GM12878 (cell line): ENCODE data around the gene SKOR2. TPM values are rescaled to one million over a fixed set of nuclear protein-coding genes. Genes with fewer than 3 reads are reported as not detected.

Experiments
- ATAC-seq: fragments of 200-7000 bp; cut with Tn5 transposase; 3 replicates; pipeline ENCODE4 v1.9.1; 2020; ENCODE audit warnings: mild to moderate bottlenecking, moderate library complexity
- BruUV-seq: library from RNA; stranded (reverse); fragments of 400-500 nt; replicated peaks from 2 replicates; lab custom pipeline; 2021; lab: Mats Ljungman, UMichigan
- CTCF ChIA-PET: fragments of 300-600 bp; sonication (Branson Sonifier 250); formaldehyde crosslinking; extraction: SDS; loops from one replicate; lab custom pipeline; 2021; ENCODE audit warnings: inconsistent platforms; lab: Yijun Ruan, JAX
- POLR2A ChIA-PET: fragments of 350-600 bp; formaldehyde crosslinking; extraction: SDS; loops from one replicate; lab custom pipeline; 2021; ENCODE audit warnings: inconsistent platforms; lab: Charles Lee
- RAD21 ChIA-PET: fragments of 300-600 bp; sonication (Branson Sonifier 250); formaldehyde crosslinking; loops from one replicate; lab custom pipeline; 2023; ENCODE audit warnings: antibody characterized with exemption; ENCODE audit not compliant: unreplicated experiment; lab: Charles Lee
- SMC1A ChIA-PET: fragments of 300-600 bp; sonication (Branson Sonifier 250); formaldehyde crosslinking; loops from one replicate; lab custom pipeline; 2023; ENCODE audit not compliant: unreplicated experiment, uncharacterized antibody; lab: Charles Lee
- DNase-seq: peaks from one replicate; pipeline ENCODE4 v3.0.0-alpha.2; 2011; ENCODE audit warnings: low read depth, low spot score
- FAIRE-seq: peaks from 3 replicates; lab custom pipeline; 2011; peaks lifted over from hg19 to GRCh38; lab: Jason Lieb, UNC
- H2AFZ ChIP-seq: 2 replicates; pipeline ENCODE4 v1.6.0; 2011; ENCODE audit warnings: low read depth, low read length, control low read depth; ENCODE audit not compliant: control insufficient read depth
- H3K27ac ChIP-seq: 2 replicates; pipeline ENCODE4 v1.5.1; 2011; ENCODE audit warnings: control low read depth; ENCODE audit not compliant: control insufficient read depth, insufficient read depth
- H3K27me3 ChIP-seq, 2 experiments: replicated peaks in 1 of 2; 2 replicates each; pipeline versions ENCODE4 v1.6.0 to v1.6.1; 2011; ENCODE audit warnings: low read length in 1 of 2; ENCODE audit not compliant: control insufficient read depth in 2 of 2, insufficient read depth in 2 of 2
- H3K36me3 ChIP-seq, 2 experiments: 2 replicates each; pipeline ENCODE4 v1.5.1; 2011; ENCODE audit warnings: low read length in 1 of 2; ENCODE audit not compliant: control insufficient read depth in 2 of 2, insufficient read depth in 2 of 2
- H3K4me1 ChIP-seq: 2 replicates; pipeline ENCODE4 v1.6.1; 2011; ENCODE audit warnings: mild to moderate bottlenecking, low read length, moderate library complexity, mixed read lengths; ENCODE audit not compliant: control insufficient read depth, insufficient read depth
- H3K4me2 ChIP-seq: 2 replicates; pipeline ENCODE4 v1.6.0; 2011; ENCODE audit warnings: control low read depth; ENCODE audit not compliant: control insufficient read depth, insufficient read depth
- H3K4me3 ChIP-seq: fragments of 200-600 bp; sonication (generic); 2 replicates; pipeline ENCODE4 v1.5.1; 2016
- H3K79me2 ChIP-seq: 2 replicates; pipeline ENCODE4 v1.6.0; 2011; ENCODE audit warnings: low read length; ENCODE audit not compliant: control insufficient read depth, insufficient read depth
- H3K9ac ChIP-seq: 2 replicates; pipeline ENCODE4 v1.8.0; 2011; ENCODE audit warnings: low read length, control low read depth, mixed read lengths; ENCODE audit not compliant: control insufficient read depth, insufficient read depth
- H3K9me3 ChIP-seq: replicated peaks from 3 replicates; pipeline ENCODE4 v1.5.1; 2011; ENCODE audit warnings: mild to moderate bottlenecking, low read length; ENCODE audit not compliant: control insufficient read depth, insufficient read depth
- H4K20me1 ChIP-seq: 2 replicates; pipeline ENCODE4 v1.6.0; 2011; ENCODE audit not compliant: control insufficient read depth, insufficient read depth
- GABPA ChIP-seq: IDR thresholded peaks from 2 replicates; pipeline ENCODE4 v1.6.1; 2014; ENCODE audit warnings: antibody characterized with exemption, low read depth, mild to moderate bottlenecking, inconsistent platforms
- KLF5 ChIP-seq: fragments of 450-650 bp; IDR thresholded peaks from 2 replicates; pipeline ENCODE4 v1.6.1; 2014; ENCODE audit warnings: mild to moderate bottlenecking; ENCODE audit not compliant: partially characterized antibody
- NR2C2 ChIP-seq: IDR thresholded peaks from 2 replicates; pipeline ENCODE4 v1.6.1; 2011; ENCODE audit warnings: borderline replicate concordance, low read depth; ENCODE audit not compliant: control insufficient read depth, insufficient read length
- NRF1 ChIP-seq: conservative IDR thresholded peaks from 2 replicates; pipeline ENCODE4 v1.6.1; 2011; ENCODE audit warnings: mild to moderate bottlenecking, low read depth, low read length, improper control_type of control experiment
- POLR2AphosphoS2 ChIP-seq: IDR thresholded peaks from 2 replicates; pipeline ENCODE4 v1.6.1; 2011; ENCODE audit warnings: low read depth, mild to moderate bottlenecking, low read length, improper control_type of control experiment, moderate library complexity
- SMARCA5 ChIP-seq: fragments of 450-650 bp; IDR thresholded peaks from 2 replicates; pipeline ENCODE4 v1.6.1; 2017; ENCODE audit warnings: mild to moderate bottlenecking
- SREBF2 ChIP-seq: IDR thresholded peaks from 2 replicates; pipeline ENCODE4 v1.6.1; 2012; ENCODE audit warnings: mild to moderate bottlenecking, low read length
- STAT3 ChIP-seq: IDR thresholded peaks from 2 replicates; pipeline ENCODE4 v1.6.1; 2011; ENCODE audit warnings: low read depth, low read length, improper control_type of control experiment
- TARDBP ChIP-seq: IDR thresholded peaks from 2 replicates; pipeline ENCODE4 v1.6.1; 2016; ENCODE audit warnings: borderline replicate concordance
- TBL1XR1 ChIP-seq: IDR thresholded peaks from 2 replicates; pipeline ENCODE4 v1.6.1; 2012; ENCODE audit warnings: low read depth, low read length, improper control_type of control experiment
- ZZZ3 ChIP-seq: IDR thresholded peaks from 2 replicates; pipeline ENCODE4 v1.6.1; 2011; ENCODE audit warnings: low read depth; ENCODE audit not compliant: control insufficient read depth, insufficient read length
- WGBS: methylation state at CpG from one replicate; pipeline ENCODE4 v1.1.6; 2016; ENCODE audit warnings: low lambda C conversion rate; ENCODE audit not compliant: insufficient replicate concordance, insufficient coverage; ENCODE audit errors: missing lambda C conversion rate; 5-methylcytosine and 5-hydroxymethylcytosine counted together
- in situ Hi-C: fragments of 300-500 bp; cut with MboI; formaldehyde crosslinking; loops from 9 replicates; pipeline ENCODE4 v1.14.3; 2018; ENCODE audit warnings: mixed read lengths
- intact Hi-C: fragments of 100-400 bp; cut with micrococcal nuclease; formaldehyde crosslinking; loops from one replicate; pipeline ENCODE4 v1.14.2; 2022; ENCODE audit not compliant: unreplicated experiment
- polyA plus RNA-seq, 11 experiments: library from polyadenylated mRNA; depleted of rRNA in 4 of 11; unstranded in 6 of 11; stranded (reverse) in 5 of 11; fragments of >200 nt; fragmentation: Nextera tagmentation in 4 of 11; fragmentation: Illumina TruSeq in 1 of 11; extraction: Ambion mirVana in 4 of 11; extraction: Trizol in 1 of 11; gene quantifications; 1 replicate in 1 of 11; 2 replicates in 10 of 11; pipeline versions ENCODE4 v1.2.1 to v1.2.3, GENCODE V29; 2011 to 2016; ENCODE audit warnings: inconsistent platforms in 2 of 11, missing spikeins in 2 of 11, low read depth in 1 of 11
- total RNA-seq, 4 experiments: library from RNA; depleted of rRNA in 3 of 4; stranded (reverse); fragments of >200 nt in 3 of 4; fragmentation: Illumina TruSeq in 1 of 4; extraction: Trizol in 1 of 4; gene quantifications; 2 replicates each; pipeline versions ENCODE4 v1.2.1 to v1.2.3, GENCODE V29; 2013 to 2021
- TF ChIP-seq, protein P1 (sequence below): fragments of 450-650 bp; IDR thresholded peaks from 2 replicates; pipeline ENCODE4 v1.6.1; 2018; ENCODE audit warnings: borderline replicate concordance, mild to moderate bottlenecking; ENCODE audit not compliant: partially characterized antibody
- TF ChIP-seq, protein P2 (sequence below): fragments of 450-650 bp; IDR thresholded peaks from 2 replicates; pipeline ENCODE4 v1.6.1; 2017; ENCODE audit warnings: antibody characterized with exemption, mild to moderate bottlenecking, moderate library complexity
- TF ChIP-seq, protein P3 (sequence below): IDR thresholded peaks from 2 replicates; pipeline ENCODE4 v1.6.1; 2011; ENCODE audit warnings: low read depth, low read length, improper control_type of control experiment, borderline replicate concordance
- TF ChIP-seq, protein P4 (sequence below): fragments of 450-650 bp; conservative IDR thresholded peaks from 2 replicates; pipeline ENCODE4 v1.6.1; 2017; ENCODE audit warnings: mild to moderate bottlenecking, moderate library complexity

SKOR2 gene
- total and polyA plus RNA-seq, 10 of the 15 experiments (the other 5 are each of a cell fraction or from before 2014, with no cell fraction given) = not detected

DNA sequence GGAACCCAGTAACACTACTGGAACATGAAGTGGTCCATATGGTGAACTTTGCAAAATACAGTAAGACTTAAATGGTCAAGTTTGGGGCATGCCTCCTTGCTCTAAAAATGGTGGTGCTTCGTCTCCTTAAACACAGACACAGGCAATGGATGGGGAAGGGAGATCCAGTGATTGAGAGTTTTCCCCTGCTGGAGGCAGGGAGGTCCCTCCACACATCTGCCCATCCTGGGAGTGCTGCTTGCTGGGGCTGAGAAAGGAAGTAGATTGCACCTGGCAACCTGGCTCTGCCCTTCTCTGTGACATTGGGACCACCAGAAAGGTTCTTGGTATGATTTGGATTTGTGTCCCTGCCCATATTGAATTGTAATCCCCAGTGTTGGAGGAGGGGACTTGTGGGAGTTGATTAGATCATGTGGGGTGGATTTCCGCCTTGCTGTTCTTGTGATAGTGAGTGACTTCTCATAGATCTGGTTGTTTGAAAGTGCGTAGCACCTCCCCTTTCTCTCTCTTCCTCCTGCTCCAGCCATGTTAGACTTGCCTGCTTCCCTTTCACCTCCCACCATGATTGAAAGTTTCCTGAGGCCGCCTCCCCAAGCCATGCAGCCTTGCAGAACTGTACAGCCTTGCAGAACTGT lies 35.4 kb upstream of the SKOR2 start (continued):
- TF ChIP-seq, protein P1, sequence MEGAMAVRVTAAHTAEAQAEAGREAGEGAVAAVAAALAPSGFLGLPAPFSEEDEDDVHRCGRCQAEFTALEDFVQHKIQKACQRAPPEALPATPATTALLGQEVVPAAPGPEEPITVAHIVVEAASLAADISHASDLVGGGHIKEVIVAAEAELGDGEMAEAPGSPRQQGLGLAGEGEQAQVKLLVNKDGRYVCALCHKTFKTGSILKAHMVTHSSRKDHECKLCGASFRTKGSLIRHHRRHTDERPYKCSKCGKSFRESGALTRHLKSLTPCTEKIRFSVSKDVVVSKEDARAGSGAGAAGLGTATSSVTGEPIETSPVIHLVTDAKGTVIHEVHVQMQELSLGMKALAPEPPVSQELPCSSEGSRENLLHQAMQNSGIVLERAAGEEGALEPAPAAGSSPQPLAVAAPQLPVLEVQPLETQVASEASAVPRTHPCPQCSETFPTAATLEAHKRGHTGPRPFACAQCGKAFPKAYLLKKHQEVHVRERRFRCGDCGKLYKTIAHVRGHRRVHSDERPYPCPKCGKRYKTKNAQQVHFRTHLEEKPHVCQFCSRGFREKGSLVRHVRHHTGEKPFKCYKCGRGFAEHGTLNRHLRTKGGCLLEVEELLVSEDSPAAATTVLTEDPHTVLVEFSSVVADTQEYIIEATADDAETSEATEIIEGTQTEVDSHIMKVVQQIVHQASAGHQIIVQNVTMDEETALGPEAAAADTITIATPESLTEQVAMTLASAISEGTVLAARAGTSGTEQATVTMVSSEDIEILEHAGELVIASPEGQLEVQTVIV = no peak
- TF ChIP-seq NR2C2 = no peak
- TF ChIP-seq, protein P2, sequence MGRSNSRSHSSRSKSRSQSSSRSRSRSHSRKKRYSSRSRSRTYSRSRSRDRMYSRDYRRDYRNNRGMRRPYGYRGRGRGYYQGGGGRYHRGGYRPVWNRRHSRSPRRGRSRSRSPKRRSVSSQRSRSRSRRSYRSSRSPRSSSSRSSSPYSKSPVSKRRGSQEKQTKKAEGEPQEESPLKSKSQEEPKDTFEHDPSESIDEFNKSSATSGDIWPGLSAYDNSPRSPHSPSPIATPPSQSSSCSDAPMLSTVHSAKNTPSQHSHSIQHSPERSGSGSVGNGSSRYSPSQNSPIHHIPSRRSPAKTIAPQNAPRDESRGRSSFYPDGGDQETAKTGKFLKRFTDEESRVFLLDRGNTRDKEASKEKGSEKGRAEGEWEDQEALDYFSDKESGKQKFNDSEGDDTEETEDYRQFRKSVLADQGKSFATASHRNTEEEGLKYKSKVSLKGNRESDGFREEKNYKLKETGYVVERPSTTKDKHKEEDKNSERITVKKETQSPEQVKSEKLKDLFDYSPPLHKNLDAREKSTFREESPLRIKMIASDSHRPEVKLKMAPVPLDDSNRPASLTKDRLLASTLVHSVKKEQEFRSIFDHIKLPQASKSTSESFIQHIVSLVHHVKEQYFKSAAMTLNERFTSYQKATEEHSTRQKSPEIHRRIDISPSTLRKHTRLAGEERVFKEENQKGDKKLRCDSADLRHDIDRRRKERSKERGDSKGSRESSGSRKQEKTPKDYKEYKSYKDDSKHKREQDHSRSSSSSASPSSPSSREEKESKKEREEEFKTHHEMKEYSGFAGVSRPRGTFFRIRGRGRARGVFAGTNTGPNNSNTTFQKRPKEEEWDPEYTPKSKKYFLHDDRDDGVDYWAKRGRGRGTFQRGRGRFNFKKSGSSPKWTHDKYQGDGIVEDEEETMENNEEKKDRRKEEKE = no peak
- TF ChIP-seq, all 136 proteins: peak for 0

DNA sequence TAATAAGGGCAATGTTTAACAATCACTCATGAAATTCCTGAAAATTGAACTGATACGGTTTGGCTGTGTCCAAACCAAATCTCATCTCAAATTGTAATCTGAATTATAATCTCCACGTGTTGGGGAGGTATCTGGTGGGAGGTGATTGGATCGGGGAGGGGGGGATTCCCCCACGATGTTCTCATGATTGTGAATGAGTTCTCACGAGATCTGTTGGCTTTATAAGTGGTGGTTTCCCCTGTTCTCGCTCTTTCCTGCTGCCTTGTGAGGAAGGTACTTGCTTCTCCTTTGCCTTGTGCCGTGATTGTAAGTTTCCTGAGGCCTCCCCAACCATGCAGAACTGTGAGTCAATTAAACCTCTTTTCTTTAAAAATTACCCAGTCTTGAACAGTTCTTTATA lies 34.0 kb upstream of the SKOR2 start:
- Histone ChIP-seq H3K4me2 (no peak overlapping the region), H3K27ac (no peak overlapping the region), H3K4me1 (no peaks in the 10 kb centered on the region), H3K9me3 (peaks cover 5% of the 10 kb centered on the region), H3K36me3 (no peaks in the 10 kb centered on the region), H4K20me1 (no peaks in the 10 kb centered on the region), H3K79me2 (no peaks in the 10 kb centered on the region), H2AFZ (no peak overlapping the region), H3K27me3 (no peaks in the 10 kb centered on the region), H3K4me3 (no peak overlapping the region), H3K9ac (no peak overlapping the region)
- 14% methylated on average over 7 of the region's 7 CpGs for WGBS
- DNase-seq (no peak), FAIRE-seq (no peak), ATAC-seq (no peak)
- SMC1A ChIA-PET = no interaction called here
- RAD21 ChIA-PET = no interaction called here
- no TSS peak for BruUV-seq
- intact Hi-C loops = no loop called here
- POLR2A ChIA-PET = no interaction called here
- in situ Hi-C loops = no loop called here
- CTCF ChIA-PET = no interaction called here
- TF ChIP-seq KLF5 (no peak), SREBF2 (no peak), STAT3 (no peak), TARDBP (no peak), SMARCA5 (no peak), ZZZ3 (no peak), NRF1 (no peak), TBL1XR1 (no peak), POLR2AphosphoS2 (no peak), GABPA (no peak)
- TF ChIP-seq, protein P3, sequence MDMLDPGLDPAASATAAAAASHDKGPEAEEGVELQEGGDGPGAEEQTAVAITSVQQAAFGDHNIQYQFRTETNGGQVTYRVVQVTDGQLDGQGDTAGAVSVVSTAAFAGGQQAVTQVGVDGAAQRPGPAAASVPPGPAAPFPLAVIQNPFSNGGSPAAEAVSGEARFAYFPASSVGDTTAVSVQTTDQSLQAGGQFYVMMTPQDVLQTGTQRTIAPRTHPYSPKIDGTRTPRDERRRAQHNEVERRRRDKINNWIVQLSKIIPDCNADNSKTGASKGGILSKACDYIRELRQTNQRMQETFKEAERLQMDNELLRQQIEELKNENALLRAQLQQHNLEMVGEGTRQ = no peak
- TF ChIP-seq, protein P4, sequence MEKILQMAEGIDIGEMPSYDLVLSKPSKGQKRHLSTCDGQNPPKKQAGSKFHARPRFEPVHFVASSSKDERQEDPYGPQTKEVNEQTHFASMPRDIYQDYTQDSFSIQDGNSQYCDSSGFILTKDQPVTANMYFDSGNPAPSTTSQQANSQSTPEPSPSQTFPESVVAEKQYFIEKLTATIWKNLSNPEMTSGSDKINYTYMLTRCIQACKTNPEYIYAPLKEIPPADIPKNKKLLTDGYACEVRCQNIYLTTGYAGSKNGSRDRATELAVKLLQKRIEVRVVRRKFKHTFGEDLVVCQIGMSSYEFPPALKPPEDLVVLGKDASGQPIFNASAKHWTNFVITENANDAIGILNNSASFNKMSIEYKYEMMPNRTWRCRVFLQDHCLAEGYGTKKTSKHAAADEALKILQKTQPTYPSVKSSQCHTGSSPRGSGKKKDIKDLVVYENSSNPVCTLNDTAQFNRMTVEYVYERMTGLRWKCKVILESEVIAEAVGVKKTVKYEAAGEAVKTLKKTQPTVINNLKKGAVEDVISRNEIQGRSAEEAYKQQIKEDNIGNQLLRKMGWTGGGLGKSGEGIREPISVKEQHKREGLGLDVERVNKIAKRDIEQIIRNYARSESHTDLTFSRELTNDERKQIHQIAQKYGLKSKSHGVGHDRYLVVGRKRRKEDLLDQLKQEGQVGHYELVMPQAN = no peak
